Activated CD8-positive, alpha-beta memory T cell treated with anti-CD3 and anti-CD28 coated beads, Interleukin-2, amount 50 U/mL, for 24 hours (primary cell): ENCODE data around the gene MTMR10.

ENCODE experiments used
- DNase-seq: peaks from one replicate; pipeline ENCODE4 v3.0.0-alpha.2; 2020; ENCODE audit errors: extremely low read depth

MTMR10 gene

DNA sequence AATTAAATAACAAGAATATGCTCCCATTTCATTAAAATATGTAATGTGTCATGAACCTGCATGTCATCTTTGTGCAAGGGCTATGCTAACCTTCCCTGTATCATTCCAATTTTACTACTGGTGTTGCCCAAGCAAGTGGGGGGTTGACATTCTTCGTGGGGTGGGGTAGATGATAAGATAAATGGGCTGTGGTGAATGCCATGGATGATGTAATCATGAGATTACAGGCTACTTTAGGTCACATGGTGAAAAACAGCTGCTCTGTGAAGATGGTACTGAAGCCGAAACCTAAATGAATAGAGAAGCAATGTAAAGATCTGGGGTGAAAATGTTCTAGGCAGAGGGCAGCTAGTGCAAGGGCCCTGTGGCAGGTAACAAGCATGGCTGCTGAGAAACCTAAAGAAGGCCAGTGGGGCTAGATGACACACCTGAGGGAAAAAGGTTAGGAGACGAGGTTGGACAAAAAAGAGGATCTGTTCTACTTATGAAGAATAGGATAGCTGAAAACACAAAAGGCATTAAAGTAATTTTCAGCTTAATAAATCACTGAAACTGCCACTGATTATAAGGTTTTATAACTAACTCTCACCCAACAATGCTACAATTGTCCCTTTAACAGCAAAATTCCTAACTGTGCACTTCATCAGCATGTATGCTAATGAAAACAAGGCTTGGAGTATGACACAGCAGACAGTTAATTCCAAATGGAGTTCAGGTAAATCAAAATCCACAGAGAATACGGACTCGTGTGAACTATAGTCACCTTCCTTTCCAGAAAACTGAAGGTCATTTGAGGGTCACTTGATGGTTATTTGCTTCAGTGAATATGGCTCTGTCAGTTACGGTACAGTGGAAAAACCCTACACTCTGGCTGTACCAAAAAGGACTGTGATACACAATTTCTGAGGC lies 35.0 kb downstream of the MTMR10 start:
- DNase-seq: no peak

GRCh38 chr15:30954674-30955073 lies 36.8 kb downstream of the MTMR10 start:
- no peak for DNase-seq

DNA sequence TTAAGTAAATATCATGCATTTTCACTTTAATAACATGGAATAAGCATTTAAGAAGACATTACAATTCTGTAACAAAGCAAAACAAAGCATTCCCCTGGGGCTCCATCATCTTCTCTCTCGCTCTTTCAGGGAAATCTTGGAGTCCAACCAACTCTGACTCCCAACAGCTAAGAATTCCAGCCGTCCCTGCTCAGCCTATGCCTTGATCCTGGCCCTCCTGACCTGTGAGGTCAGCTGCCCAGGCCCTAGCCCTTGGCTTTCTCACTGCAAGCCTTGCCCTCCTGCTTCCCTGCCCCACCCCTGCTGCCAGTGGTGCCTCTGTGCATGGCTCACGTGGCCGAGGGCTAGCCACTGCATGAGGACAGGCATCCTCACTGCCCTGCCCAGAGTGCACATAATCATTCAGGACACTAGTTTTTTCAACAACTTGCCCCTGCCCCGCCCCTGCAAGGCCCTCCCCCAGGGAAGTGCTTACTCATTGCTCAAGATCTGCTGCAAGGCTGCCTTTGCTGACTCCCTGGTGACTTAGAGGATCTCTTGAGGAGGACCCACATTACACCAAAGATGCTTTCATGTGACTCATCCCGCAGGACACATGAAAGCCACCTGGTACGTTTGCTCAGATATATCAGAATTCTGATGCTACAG lies 37.6 kb downstream of the MTMR10 start:
- DNase-seq: no peak

GRCh38 chr15:30953183-30953582 lies 38.2 kb downstream of the MTMR10 start:
- no peak for DNase-seq

GRCh38 chr15:30943654-30944335 lies 47.6 kb downstream of the MTMR10 start:
- no peak for DNase-seq

- no peak for DNase-seq
Measured at GRCh38 chr15:30941520-30941919, 49.9 kb downstream of the MTMR10 start.

DNA sequence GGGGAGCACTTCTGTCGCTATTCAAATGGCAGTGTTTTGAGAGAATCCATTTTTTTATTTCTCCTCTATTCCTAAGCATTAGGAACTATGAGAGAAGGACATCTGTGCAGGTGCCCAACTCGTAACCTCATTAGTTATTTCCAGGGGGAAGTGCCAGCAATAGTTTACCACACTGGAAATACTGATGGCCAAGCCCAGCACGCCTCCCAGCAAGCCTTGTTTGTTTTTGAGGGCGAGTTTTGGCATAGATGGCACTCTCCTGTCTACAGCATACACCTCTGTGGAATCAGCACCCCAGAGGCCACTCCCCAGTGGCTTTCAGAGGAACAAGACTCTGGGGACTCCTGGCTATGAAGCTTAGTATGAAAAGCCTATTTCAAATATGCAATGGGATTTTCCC lies 51.1 kb downstream of the MTMR10 start:
- DNase-seq: no peak

GRCh38 chr15:30939161-30939560 lies 52.3 kb downstream of the MTMR10 start:
- no peak for DNase-seq

- no peak for DNase-seq
Measured at GRCh38 chr15:30933293-30933692, 58.1 kb downstream of the MTMR10 start.

GRCh38 chr15:30930422-30930821 lies 61.0 kb downstream of the MTMR10 start:
- no peak for DNase-seq

GRCh38 chr15:30929982-30930381 lies 61.4 kb downstream of the MTMR10 start:
- no peak for DNase-seq

DNA sequence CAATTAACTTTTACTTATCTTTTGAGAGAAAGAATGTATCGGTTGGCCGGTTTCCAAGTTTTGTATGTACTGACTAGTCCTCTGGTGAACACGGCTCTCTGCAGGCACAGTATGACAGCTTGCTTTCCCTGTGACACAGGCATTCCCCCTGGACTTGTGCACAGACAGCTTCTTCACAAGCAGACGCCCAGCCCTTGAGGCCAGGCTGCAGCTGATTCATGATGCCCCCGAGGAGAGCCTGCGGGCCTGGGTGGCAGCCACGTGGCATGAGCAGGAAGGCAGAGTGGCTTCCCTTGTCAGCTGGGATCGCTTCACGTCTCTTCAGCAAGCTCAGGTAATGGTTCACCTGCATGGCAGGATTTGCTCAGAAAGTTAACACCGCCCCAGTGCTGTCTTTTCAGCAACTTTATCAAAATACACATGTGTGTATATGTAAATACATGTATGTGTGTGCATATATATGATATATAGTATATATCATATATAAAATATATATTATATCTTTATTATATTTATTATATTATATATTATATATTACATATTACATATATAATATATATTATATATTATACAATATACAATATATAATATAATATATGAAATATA lies 62.3 kb downstream of the MTMR10 start:
- DNase-seq: no peak

- no peak for DNase-seq
Measured at GRCh38 chr15:30928076-30928475, 63.4 kb downstream of the MTMR10 start.

DNA sequence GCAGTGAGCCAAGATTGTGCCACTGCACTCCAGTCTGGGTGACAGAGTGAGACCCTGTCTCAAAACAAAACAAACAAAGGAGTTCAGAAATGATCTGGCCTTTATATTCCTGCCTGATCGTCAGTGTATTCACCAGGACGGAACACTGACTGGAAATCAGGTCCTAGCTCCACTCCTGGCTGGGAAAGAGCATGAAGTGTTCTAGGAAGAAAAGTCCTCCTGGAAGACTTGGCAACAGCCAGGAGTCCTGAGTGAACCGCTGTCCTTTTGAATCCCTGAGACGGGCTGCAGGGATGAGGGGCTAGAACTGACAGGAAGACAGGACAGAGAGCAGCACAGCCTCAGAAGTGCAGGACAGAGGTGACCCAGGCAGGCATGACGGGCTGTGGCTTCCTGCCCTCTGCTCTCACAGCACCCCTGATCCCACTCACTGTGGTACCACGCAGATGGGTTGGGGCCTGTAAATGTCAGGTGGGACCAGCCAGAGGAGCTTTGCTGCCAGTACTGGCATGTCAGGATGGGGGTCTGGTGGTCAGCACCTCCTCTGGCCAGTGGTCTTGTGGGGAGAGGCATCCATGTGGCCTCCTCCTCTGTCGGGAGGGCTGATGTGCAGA lies 64.2 kb downstream of the MTMR10 start:
- DNase-seq: no peak

DNA sequence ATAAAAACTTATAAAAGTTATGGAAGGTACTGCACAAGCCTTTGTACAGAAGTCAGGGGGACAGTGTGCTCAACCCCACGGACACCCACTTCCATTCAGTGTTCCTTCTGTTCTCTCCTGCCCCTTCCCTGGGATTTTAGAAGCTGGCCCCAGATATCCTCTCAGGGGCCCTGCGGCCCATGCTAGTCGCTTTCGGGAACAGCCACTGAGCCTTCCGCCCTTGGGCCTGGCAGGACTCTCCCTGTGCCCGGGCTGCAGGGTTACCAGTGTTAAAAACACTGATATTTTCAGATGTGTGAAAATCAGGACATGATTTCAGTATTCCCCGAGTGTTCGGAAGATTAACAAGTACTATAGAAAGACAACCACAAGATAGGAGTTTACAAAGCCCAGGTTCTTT lies 65.3 kb downstream of the MTMR10 start:
- no peak for DNase-seq

- no peak for DNase-seq
Measured at GRCh38 chr15:30925686-30926085, 65.7 kb downstream of the MTMR10 start.

DNA sequence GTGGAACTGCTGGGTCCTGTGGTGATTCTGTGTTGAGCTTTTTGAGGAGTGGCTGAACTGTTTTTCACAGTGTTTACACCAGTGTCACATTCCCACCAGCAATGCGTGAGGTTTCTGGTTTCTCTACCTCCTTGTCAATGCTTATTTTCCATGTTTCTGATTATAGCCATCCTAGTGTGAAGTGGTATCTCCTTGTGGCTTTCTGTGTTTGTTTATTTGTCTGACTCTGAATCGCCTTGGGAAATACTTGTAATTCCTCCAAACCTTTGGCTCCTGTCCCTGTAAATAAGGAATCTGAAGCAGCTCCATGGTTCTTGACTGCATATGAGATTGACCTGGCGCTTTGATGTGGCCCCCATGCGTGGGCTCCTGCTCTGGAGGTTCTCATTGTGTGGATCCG lies 67.1 kb downstream of the MTMR10 start:
- DNase-seq: no peak

- no peak for DNase-seq
Measured at GRCh38 chr15:30923429-30923828, 68.0 kb downstream of the MTMR10 start.

DNA sequence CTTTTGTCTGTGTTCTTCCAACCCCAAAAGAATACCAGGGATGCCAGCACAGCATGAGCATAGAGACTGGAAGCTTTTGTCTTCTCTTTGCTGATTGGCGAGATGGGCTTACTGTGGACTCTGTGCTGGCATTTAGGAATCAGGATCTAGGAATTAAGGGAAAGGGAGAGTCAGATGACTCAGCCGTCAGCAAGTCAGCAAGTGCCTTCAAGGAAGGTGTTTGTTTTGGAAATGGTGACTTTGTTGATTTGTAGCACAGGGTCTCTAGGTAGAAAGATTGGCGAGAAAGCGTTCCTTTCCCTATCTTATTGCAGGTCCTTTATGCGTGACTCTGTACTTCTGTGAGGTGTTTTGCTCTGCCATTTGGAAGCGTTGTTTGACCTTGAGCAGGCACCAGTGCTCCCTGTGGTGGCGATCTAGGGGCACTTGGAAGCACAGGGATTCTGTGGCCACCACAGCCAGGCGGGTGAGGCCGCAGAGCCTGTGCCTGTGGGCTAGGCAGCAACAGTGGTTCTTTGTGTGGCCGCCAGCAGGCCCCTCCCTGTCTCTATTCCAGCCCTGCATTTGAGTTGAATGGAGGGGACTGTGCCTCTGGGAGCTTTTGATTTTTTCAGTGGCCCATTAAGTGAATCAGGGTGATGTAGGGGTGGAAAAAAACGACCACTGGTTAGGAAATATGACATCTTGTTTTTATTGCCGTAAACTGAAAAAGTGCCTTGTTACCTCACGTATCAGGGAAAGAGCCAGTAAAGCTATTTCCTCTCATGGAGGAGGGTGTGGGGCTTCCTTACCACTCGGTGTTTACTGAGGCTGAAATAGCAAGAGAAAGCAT lies 68.7 kb downstream of the MTMR10 start:
- no peak for DNase-seq

- no peak for DNase-seq
Measured at GRCh38 chr15:30921781-30922479, 69.5 kb downstream of the MTMR10 start.
